Pancreas (tissue), 10 donors: ENCODE measurements around the gene YIPF1. TPM values are rescaled to one million over a fixed set of nuclear protein-coding genes. Genes with fewer than 3 reads are reported as not detected.
"Not testable (repeated sequence)": the region's sequence is repeated elsewhere in the genome, so short reads cannot be mapped to it uniquely, and the experiment has no call there.

Experiments
- ATAC-seq, 4 donors: fragments of 200-7000 bp; cut with Tn5 transposase; one replicate each; pipeline versions ENCODE4 v1.8.0 to v1.9.1; 2020; ENCODE audit warnings: mild to moderate bottlenecking in 4 of 4, moderate library complexity in 4 of 4
- DNase-seq, 6 donors: peaks; one replicate each; pipeline ENCODE4 v3.0.0-alpha.2; 2020
- FAIRE-seq: peaks from 2 replicates; lab custom pipeline; 2012; peaks lifted over from hg19 to GRCh38; lab: Jason Lieb, UNC
- H3K27ac ChIP-seq, 4 donors: fragments of 200-600 bp; sonication (generic); 1 replicate in 3 of 4; 2 replicates in 1 of 4; pipeline versions ENCODE4 v1.5.0 to v1.8.0; 2020
- H3K27me3 ChIP-seq, 4 donors: fragments of 200-600 bp; one replicate each; pipeline ENCODE4 v1.8.0; 2021
- H3K36me3 ChIP-seq, 3 donors: fragments of 200-600 bp; sonication (generic) in 1 of 3; one replicate each; pipeline versions ENCODE4 v1.5.0 to v1.8.0; 2020 to 2021
- H3K4me1 ChIP-seq, 3 donors: fragments of 200-600 bp; one replicate each; pipeline ENCODE4 v1.8.0; 2021
- H3K4me3 ChIP-seq, 4 donors: fragments of 200-600 bp; sonication (generic) in 2 of 4; one replicate each; pipeline versions ENCODE4 v1.5.0 to v1.8.0; 2020 to 2021
- H3K9me3 ChIP-seq, 4 donors: fragments of 200-600 bp; one replicate each; pipeline ENCODE4 v1.8.0; 2021
- CTCF ChIP-seq, 4 donors: fragments of 200-600 bp; sonication (generic) in 3 of 4; IDR thresholded peaks; one replicate each; pipeline versions ENCODE4 v1.5.0 to v1.8.0; 2021; ENCODE audit warnings: antibody characterized with exemption in 4 of 4
- WGBS, 2 donors: extraction: QIAGEN DNeasy Blood & Tissue Kit; methylation state at CpG; one replicate each; pipeline ENCODE4 v1.1.7; 2013; 5-methylcytosine and 5-hydroxymethylcytosine counted together
- intact Hi-C, 3 donors: fragments of 100-400 bp; cut with DNase I; formaldehyde crosslinking; loops; one replicate each; pipeline versions ENCODE4 v1.11.1 to v1.14.2; 2022
- polyA plus RNA-seq, 2 donors: library from polyadenylated mRNA; stranded (reverse); fragments of 200-250 nt; gene quantifications; one replicate each; pipeline ENCODE4 v1.2.3, GENCODE V29; 2013
- total RNA-seq, 6 donors: library from RNA; stranded (reverse); fragmentation: NEBNext Ultra II Directional in 4 of 6; extraction: Animal tissue kit (Norgen Biotek cat#: 25700) in 4 of 6; gene quantifications; one replicate each; pipeline versions ENCODE4 v1.2.1 to v1.2.4, GENCODE V29; 2021 to 2023
- donor health status: healthy with polysubstance abuse.
- donor health status: DM: no; HTN: no; CAD: no; lungs with moderate emphysema.
- donor health status: DM: no; HTN: no; CAD: no.
- donor health status: control.
- donor health status: control.
- donor health status: Bipolar disorder and iron deficiency.
- donor health status: DM: yes; HTN: yes; CAD: no.
- donor health status: DM: no; HTN: no; CAD: no.
- donor health status: DM: no; HTN: no; CAD: no.
- donor health status: DM: yes; HTN: yes; CAD: no.

The YIPF1 gene
- total and polyA plus RNA-seq, 8 donors, result 5.6 to 17.7 (median 11.0) TPM

DNA sequence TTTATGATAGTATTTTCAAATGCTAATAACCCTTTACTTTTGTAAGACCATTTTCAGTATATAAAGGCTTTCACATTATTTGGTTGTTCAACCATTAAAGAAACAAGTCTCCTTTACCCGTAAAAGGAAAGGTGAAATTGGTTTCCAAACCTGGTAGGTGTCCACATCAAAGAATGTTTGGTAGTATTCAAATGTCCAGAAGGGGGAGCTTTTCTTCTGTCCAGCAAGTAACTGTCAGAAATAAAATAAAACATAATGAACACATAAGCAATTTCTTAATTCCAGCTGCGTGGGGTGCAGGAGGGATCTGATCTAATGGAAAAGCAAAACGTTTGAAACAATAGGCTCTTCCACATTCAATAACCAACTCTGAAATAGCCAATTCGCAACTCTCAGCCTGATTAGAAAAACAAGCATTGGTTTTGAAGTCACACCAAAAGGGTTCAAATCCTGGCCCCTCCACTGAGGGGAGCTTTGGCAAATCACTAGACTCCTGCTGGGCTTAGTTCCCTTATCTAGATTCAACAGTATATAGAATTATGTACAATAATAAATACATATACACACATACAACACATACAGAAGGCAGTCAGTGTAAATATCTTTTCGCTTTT lies 11.0 kb downstream of the YIPF1 start:
- TF ChIP-seq CTCF (IDR thresholded peaks at IDR 0.05), result peak in 3 of 4 donors; percentile 18 to 54 (median 44)
- no peak overlapping the region for H3K4me3 ChIP-seq
- H3K27ac ChIP-seq, result no peak overlapping the region
- no peak for FAIRE-seq
- ATAC-seq, result peak in 3 of 4 donors; percentile 57 to 74 (median 58)
- H3K27me3 ChIP-seq, result no peaks in the 10 kb centered on the region
- intact Hi-C loops, result loop anchor here in 1 of 3 donors (10.0 kb wide), 1 partner anchor 936 kb away; no protein-coding TSS in a partner anchor
- WGBS, 2 donors, result 41 to 42% methylated on average over 5 of the region's 5 CpGs
- DNase-seq, result no peak
- no peaks in the 10 kb centered on the region for H3K9me3 ChIP-seq
- no peaks in the 10 kb centered on the region for H3K4me1 ChIP-seq
- peaks cover 0 to 14% (median 5%) of the 10 kb centered on the region in 3 donors for H3K36me3 ChIP-seq

DNA sequence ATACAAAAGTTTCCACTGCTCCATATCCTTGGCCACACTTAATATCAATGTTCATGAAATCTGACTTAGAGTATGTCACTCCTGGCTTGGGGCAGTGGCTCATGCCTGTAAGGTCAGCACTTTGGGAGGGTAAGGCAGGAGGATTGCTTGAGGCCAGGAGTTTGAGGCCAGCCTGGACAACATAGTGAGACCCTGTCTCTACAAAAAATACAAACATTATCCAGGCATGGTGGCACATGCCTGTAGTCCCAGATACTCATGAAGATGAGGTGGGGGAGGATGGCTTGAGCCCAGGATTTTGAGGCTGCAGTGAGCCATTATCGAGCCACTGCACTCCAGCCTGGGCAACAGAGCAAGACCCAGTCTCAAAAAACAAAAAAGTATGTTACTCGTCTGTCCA lies 14.4 kb downstream of the YIPF1 start:
- H3K9me3 ChIP-seq, DNase-seq, H3K27me3 ChIP-seq, H3K4me1 ChIP-seq, ATAC-seq, FAIRE-seq, H3K27ac ChIP-seq, H3K4me3 ChIP-seq: not testable (repeated sequence)
- peaks cover 0 to 19% (median 4%) of the 10 kb centered on the region in 3 donors for H3K36me3 ChIP-seq
- intact Hi-C loops, result loop anchor here in 1 of 3 donors (10.0 kb wide), 1 partner anchor 940 kb away; no protein-coding TSS in a partner anchor
- 84 to 94% methylated on average over 2 of the region's 2 CpGs for WGBS, 2 donors

DNA sequence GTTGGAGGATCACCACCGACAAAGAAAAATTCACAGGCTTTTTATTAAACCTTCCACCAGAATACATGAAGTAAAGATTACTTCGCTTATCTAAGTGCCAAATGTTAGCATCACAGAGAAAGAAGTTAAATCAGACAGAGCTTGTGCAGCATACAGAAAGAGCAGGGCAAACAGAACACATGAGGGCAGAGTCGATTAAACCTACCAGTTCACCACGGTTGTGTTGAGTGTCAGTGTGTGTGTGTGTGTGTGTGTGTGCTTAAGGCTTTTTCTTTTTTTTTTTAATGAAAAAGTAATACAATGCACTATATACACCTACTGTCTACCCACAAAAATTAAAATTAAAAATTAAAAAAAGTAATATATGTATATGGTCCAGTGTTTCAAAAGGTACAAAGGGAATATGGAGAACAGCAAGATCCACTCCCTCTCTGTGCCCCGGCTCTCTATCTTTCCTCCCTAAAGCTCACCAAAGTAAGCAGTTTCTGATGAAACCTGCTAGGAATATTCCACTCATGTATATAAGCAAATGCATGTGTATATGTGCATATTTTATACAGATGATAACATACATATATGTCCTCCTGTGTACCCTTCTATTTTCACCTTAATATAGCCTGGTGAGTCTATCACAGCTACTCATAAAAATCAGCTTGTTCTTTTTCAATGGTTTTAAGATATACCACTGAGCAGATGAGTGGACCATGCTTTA lies 17.7 kb downstream of the YIPF1 start:
- no peaks in the 10 kb centered on the region for H3K9me3 ChIP-seq
- intact Hi-C loops, result loop anchor here in 1 of 3 donors (10.0 kb wide), 1 partner anchor 943 kb away; no protein-coding TSS in a partner anchor
- 71 to 77% methylated on average over 5 of the region's 5 CpGs for WGBS, 2 donors
- no peak for DNase-seq
- no peak for TF ChIP-seq CTCF (IDR thresholded peaks at IDR 0.05)
- H3K36me3 ChIP-seq, result peaks cover 0 to 6% (median 4%) of the 10 kb centered on the region in 3 donors
- no peak for ATAC-seq
- H3K27me3 ChIP-seq, result no peaks in the 10 kb centered on the region
- H3K4me3 ChIP-seq, result no peak overlapping the region
- no peak overlapping the region for H3K27ac ChIP-seq
- no peaks in the 10 kb centered on the region for H3K4me1 ChIP-seq
- FAIRE-seq, result no peak

DNA sequence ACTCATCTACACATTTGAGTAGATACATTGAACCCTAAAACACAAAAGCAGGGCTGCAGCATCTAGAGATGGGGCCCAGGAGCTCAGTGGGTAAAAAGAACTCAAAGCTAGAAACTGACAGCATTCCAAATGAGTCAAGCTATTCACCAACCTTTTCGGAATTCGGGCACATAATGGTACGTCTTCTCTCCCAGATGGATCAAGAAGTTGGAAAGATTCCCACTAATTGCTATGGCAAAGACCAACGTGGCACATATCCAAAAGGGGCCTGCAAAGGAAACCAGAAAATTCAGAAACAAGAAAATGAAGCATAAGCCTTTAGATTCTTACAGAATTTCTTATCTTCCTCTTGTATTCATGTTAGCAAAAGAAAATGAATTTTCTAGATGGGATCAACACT lies 18.4 kb downstream of the YIPF1 start:
- Histone ChIP-seq H3K4me3 (no peak overlapping the region), H3K27ac (no peak overlapping the region), H3K4me1 (no peaks in the 10 kb centered on the region), H3K9me3 (no peaks in the 10 kb centered on the region), H3K27me3 (no peaks in the 10 kb centered on the region), H3K36me3 (peaks cover 0 to 11% (median 4%) of the 10 kb centered on the region in 3 donors)
- intact Hi-C loops, result loop anchor here in 1 of 3 donors (10.0 kb wide), 1 partner anchor 944 kb away; no protein-coding TSS in a partner anchor
- DNase-seq (no peak), ATAC-seq (no peak), FAIRE-seq (no peak)
- TF ChIP-seq CTCF (IDR thresholded peaks at IDR 0.05), result no peak
- WGBS, 2 donors, result 72 to 79% methylated on average over 4 of the region's 4 CpGs

- Histone ChIP-seq H3K27me3 (no peaks in the 10 kb centered on the region), H3K36me3 (peaks cover 0 to 13% (median 4%) of the 10 kb centered on the region in 3 donors), H3K27ac (no peak overlapping the region), H3K9me3 (no peaks in the 10 kb centered on the region), H3K4me1 (no peaks in the 10 kb centered on the region), H3K4me3 (no peak overlapping the region)
- FAIRE-seq (no peak), ATAC-seq (no peak), DNase-seq (no peak)
- intact Hi-C loops, result loop anchor here in 2 of 3 donors (5.0 to 10.0 kb wide), 2 partner anchors 78 to 945 kb away; partner anchors contain the start of genes IFT25 (in 1 of the 2) and LRRC42 (in 1 of the 2)
- WGBS, 2 donors, result 94% methylated on average over 10 to 11 of the region's 11 CpGs
- no peak for TF ChIP-seq CTCF (IDR thresholded peaks at IDR 0.05)
Measured at GRCh38 chr1:53869454-53870117, 20.0 kb downstream of the YIPF1 start.
